Activated CD8-positive, alpha-beta T cell treated with anti-CD3 and anti-CD28 coated beads for 36 hours (primary cell): ENCODE results near the gene FTSJ1. TPM values are rescaled to one million over a fixed set of nuclear protein-coding genes. Genes with fewer than 3 reads are reported as not detected.

Experiments
- ATAC-seq: fragments of 200-7000 bp; cut with Tn5 transposase; one replicate; pipeline ENCODE4 v1.10.0; 2021; ENCODE audit warnings: mild to moderate bottlenecking, moderate library complexity
- CTCF ChIA-PET: fragments of 350-600 bp; sonication (Branson Sonifier 250); formaldehyde crosslinking; loops from one replicate; lab custom pipeline; 2021; ENCODE audit warnings: antibody characterized with exemption; lab: Charles Lee
- POLR2A ChIA-PET: fragments of 350-600 bp; sonication (Branson Sonifier 250); formaldehyde crosslinking; loops from one replicate; lab custom pipeline; 2021; ENCODE audit warnings: antibody characterized with exemption; lab: Charles Lee
- DNase-seq: peaks from one replicate; pipeline ENCODE4 v3.0.0-alpha.2; 2020
- H3K27ac Mint-ChIP-seq: one replicate; pipeline ENCODE4 v1.8.0; 2021; ENCODE audit warnings: mild to moderate bottlenecking, mixed read lengths
- H3K27me3 Mint-ChIP-seq: one replicate; pipeline ENCODE4 v1.8.0; 2021; ENCODE audit warnings: mixed read lengths
- H3K36me3 Mint-ChIP-seq: one replicate; pipeline ENCODE4 v1.8.0; 2021; ENCODE audit warnings: low read depth, mixed read lengths
- H3K4me1 Mint-ChIP-seq: one replicate; pipeline ENCODE4 v1.8.0; 2021; ENCODE audit warnings: low read depth, mixed read lengths
- H3K4me3 Mint-ChIP-seq: one replicate; pipeline ENCODE4 v1.8.0; 2021; ENCODE audit warnings: mild to moderate bottlenecking, moderate library complexity, mixed read lengths
- H3K9me3 Mint-ChIP-seq: one replicate; pipeline ENCODE4 v1.8.0; 2021; ENCODE audit warnings: mixed read lengths
- CTCF ChIP-seq: fragments of 200-600 bp; IDR thresholded peaks from one replicate; pipeline ENCODE4 v1.8.0; 2022; ENCODE audit warnings: antibody characterized with exemption, mild to moderate bottlenecking
- intact Hi-C: fragments of 100-400 bp; cut with micrococcal nuclease; formaldehyde crosslinking; loops from one replicate; pipeline ENCODE4 v1.10.0; 2022
- total RNA-seq, 2 experiments: library from RNA; stranded (reverse); gene quantifications; one replicate each; pipeline ENCODE4 v1.2.3, GENCODE V29; 2021

Gene FTSJ1
- total RNA-seq, 2 experiments from 2014 or later: 73.3 to 82.9 TPM

GRCh38 chrX:48470833-48471118, 5.2 kb upstream of the FTSJ1 start:
- intact Hi-C loops: no loop called here
- H3K4me1 Mint-ChIP-seq: peaks cover 26% of the 10 kb centered on the region
- POLR2A ChIA-PET: no interaction called here
- peaks cover 19% of the 10 kb centered on the region for H3K36me3 Mint-ChIP-seq
- ATAC-seq (no peak), DNase-seq (no peak)
- CTCF ChIA-PET: no interaction called here
- H3K9me3 Mint-ChIP-seq: no peaks in the 10 kb centered on the region
- no peak for TF ChIP-seq CTCF
- no peaks in the 10 kb centered on the region for H3K27me3 Mint-ChIP-seq
- no peak overlapping the region for H3K4me3 Mint-ChIP-seq
- H3K27ac Mint-ChIP-seq: no peak overlapping the region

GRCh38 chrX:48471504-48471903, 4.5 kb upstream of the FTSJ1 start:
- ChIA-PET CTCF (interaction anchor here (0.7 kb wide), 1 partner anchor 475 kb away, joined by 3 read pairs; no protein-coding TSS in a partner anchor), POLR2A (no interaction called here)
- no peaks in the 10 kb centered on the region for H3K9me3 Mint-ChIP-seq
- no peak for TF ChIP-seq CTCF
- intact Hi-C loops: no loop called here
- DNase-seq (no peak), ATAC-seq (no peak)
- H3K4me1 Mint-ChIP-seq: peaks cover 22% of the 10 kb centered on the region
- no peaks in the 10 kb centered on the region for H3K27me3 Mint-ChIP-seq
- H3K27ac Mint-ChIP-seq: no peak overlapping the region
- no peak overlapping the region for H3K4me3 Mint-ChIP-seq
- peaks cover 14% of the 10 kb centered on the region for H3K36me3 Mint-ChIP-seq

- peaks cover 19% of the 10 kb centered on the region for H3K4me1 Mint-ChIP-seq
- no peak for TF ChIP-seq CTCF
- intact Hi-C loops: no loop called here
- POLR2A ChIA-PET: no interaction called here
- no peaks in the 10 kb centered on the region for H3K27me3 Mint-ChIP-seq
- no peaks in the 10 kb centered on the region for H3K9me3 Mint-ChIP-seq
- H3K4me3 Mint-ChIP-seq: no peak overlapping the region
- H3K27ac Mint-ChIP-seq: no peak overlapping the region
- H3K36me3 Mint-ChIP-seq: peaks cover 14% of the 10 kb centered on the region
- ATAC-seq (no peak), DNase-seq (no peak)
- CTCF ChIA-PET: no interaction called here
These were observed 3.8 kb upstream of the FTSJ1 start for GRCh38 chrX:48472225-48472624.

- POLR2A ChIA-PET: no interaction called here
- Mint-ChIP-seq H3K4me1 (peaks cover 25% of the 10 kb centered on the region), H3K4me3 (no peak overlapping the region), H3K9me3 (no peaks in the 10 kb centered on the region), H3K36me3 (peaks cover 15% of the 10 kb centered on the region), H3K27ac (no peak overlapping the region), H3K27me3 (no peaks in the 10 kb centered on the region)
- TF ChIP-seq CTCF: no peak
- intact Hi-C loops: no loop called here
- no peak for DNase-seq
- CTCF ChIA-PET: no interaction called here
- ATAC-seq: no peak
These were observed 2.9 kb upstream of the FTSJ1 start for GRCh38 chrX:48472851-48473703.

- CTCF ChIA-PET: no interaction called here
- intact Hi-C loops: no loop called here
- POLR2A ChIA-PET: no interaction called here
- no peaks in the 10 kb centered on the region for H3K9me3 Mint-ChIP-seq
- TF ChIP-seq CTCF: no peak
- peaks cover 19% of the 10 kb centered on the region for H3K36me3 Mint-ChIP-seq
- ATAC-seq (no peak), DNase-seq (no peak)
- no peaks in the 10 kb centered on the region for H3K27me3 Mint-ChIP-seq
- peaks cover 29% of the 10 kb centered on the region for H3K4me1 Mint-ChIP-seq
- no peak overlapping the region for H3K4me3 Mint-ChIP-seq
- H3K27ac Mint-ChIP-seq: no peak overlapping the region
These were observed 2.4 kb upstream of the FTSJ1 start for GRCh38 chrX:48473704-48473990.
